ENCODE measurements around the gene IL10RB.
"Not testable (repeated sequence)": the region's sequence is repeated elsewhere in the genome, so short reads cannot be mapped to it uniquely, and the experiment has no call there.

The IL10RB gene

DNA sequence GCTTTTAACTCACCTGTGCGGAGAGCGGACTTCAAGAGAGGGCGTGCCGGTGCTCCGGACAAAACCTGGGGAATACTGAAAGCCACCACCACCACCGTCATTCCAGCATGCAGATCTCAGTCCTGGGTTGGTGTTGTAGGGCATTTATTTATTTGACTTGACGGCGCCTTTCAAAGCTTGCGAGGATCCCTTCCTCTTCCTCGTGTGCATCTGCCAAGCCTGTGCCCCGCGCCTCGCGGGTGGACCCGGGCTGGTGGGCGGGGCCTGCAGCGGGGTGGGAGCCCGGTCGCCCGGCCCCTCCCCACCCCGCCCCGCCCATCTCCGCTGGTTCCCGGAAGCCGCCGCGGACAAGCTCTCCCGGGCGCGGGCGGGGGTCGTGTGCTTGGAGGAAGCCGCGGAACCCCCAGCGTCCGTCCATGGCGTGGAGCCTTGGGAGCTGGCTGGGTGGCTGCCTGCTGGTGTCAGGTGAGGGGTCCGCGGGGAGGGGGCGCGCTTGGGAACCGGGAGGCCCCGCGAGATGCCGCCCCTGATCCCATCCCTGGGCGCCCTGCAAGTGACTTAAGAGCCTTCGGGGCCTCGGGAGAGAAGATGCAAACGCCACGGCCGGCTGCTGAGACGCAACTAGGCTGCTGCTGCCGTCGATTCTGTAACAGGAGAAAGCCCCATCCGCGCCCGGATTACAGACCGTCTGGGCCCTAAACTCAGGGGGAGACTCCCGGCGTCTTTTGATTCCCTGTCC is at the start of gene IL10RB:
TSS of gene IL10RB (plus strand) at position 318 of the 739 bp plus-strand sequence. CDS start at position 417, 99 bp downstream.
- peak; percentile 53 for DNase-seq (ENCODE audit: low read depth)

GRCh38 chr21:33217138-33217520 is 49.0 kb upstream of the IL10RB start:
- DNase-seq (ENCODE audit: low read depth), result no peak

GRCh38 chr21:33219300-33219699 is 46.9 kb upstream of the IL10RB start:
- DNase-seq (ENCODE audit: low read depth), result no peak

DNA sequence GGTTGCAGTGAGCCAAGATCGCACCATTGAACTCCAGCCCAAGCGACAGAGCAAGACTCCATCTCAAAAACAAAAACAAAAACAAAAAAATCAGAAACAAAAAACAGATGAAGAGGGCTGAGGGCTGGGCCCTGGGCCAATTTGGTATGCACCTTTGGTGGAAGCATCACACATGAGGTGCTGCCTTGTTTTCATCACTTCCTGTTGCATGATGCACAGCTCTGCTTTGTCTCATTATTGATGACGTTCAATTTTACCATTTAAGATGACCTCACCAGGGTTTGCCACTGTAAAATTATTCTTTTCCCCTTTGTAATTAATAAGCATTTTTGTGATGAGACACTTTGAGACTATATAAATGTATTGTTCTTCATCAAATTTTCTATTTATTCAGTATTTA is 46.2 kb upstream of the IL10RB start:
- no peak for DNase-seq (ENCODE audit: low read depth)

- not testable (repeated sequence) for DNase-seq (ENCODE audit: low read depth)
Measured at GRCh38 chr21:33225376-33225775, 40.8 kb upstream of the IL10RB start.

GRCh38 chr21:33228455-33228854 is 37.7 kb upstream of the IL10RB start:
- no peak for DNase-seq (ENCODE audit: low read depth)

DNA sequence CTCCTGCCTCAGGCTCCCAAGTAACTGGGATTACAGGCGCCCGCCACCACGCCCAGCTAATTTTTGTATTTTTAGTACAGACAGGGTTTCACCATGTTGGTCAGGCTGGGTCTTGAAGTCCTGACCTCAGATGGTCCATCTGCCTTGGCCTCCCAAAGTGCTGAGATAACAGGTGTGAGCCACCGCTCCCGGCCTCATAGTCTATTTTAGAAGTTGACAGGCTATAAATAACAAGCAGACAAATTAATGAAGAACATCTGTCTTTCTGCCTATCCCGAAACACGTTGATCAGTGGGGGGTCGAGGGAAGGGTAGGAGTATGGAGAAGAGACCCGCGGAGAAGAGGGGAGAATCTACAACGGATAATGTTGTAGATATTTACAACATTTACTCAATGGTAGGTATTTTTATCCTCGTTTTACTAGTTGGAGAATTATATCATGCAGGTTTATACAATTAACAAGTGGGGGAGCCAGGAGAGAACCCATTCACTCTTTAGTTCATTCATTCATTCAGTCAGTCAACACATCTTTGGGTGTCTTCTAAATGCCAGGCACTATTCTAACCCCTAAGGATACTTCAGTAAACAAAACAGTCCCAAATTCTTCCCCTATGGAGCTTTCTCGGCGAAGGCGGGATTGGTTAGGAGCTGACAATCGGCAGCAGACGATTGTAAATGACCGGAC is 36.9 kb upstream of the IL10RB start:
- DNase-seq (ENCODE audit: low read depth), result no peak

- peak; percentile 57 for DNase-seq (ENCODE audit: low read depth)
Measured at GRCh38 chr21:33229784-33230544, 36.2 kb upstream of the IL10RB start, which contains the start of gene IFNAR2. IFNAR2 (plus strand) TSS chr21:33229938; CDS start chr21:33241923, 11,985 bp downstream.

- DNase-seq (ENCODE audit: low read depth), result no peak
Measured at GRCh38 chr21:33230545-33231324, 35.4 kb upstream of the IL10RB start.

DNA sequence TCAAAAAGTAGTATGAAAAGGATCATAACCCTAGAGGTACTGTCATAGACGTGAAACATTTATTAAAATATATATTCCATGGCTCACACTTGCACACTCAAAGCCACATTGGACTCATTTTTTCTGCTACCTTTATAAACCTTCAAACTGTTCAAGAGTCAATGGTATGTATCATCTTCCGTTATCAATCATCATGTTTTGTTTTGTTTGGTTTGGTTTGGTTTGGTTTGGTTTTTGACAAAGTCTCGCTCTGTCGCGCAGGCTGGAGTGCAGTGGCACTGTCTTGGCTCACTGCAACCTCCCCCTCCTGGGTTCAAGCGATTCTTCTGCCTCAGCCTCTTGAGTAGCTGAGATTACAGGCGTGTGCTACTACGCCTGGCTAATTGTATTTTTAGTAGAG is 34.6 kb upstream of the IL10RB start:
- DNase-seq (ENCODE audit: low read depth), result no peak

DNA sequence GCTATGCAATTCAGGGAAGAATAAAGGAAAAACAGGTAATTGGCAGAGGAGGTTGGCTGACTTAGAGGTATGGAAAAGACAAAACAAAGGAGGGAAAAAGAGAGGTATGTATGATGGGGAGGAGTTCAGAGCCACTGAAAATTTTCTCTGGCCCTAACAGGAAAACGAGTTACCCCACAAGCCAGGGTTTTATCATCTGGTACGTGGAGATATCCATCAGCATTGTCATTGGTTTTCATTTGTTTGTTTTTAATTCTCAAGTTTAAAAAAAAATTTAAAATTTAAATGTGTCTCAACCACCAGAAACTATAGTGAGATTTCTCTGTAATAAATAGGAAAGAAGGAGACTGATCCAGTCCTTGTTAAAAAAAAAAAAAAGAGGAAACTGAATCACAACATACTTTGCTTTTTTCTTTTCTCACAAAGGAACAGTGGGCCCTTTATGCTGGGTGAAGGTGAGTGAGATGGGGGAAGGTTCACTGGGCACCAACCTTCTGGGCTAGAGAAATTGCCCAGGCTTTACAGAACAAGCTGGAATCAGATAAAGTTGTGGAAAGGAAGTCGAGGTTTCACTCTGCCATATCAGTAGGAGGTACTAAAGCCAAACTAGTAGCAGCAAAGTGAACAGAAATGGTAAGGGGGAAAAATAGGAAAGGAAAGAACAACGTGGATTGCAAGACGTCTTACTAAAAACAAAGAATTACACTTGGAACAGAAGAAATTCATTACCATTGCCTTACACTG is 33.7 kb upstream of the IL10RB start:
- DNase-seq (ENCODE audit: low read depth), result no peak

GRCh38 chr21:33234635-33235520 is 31.3 kb upstream of the IL10RB start:
- no peak for DNase-seq (ENCODE audit: low read depth)

GRCh38 chr21:33236013-33236686 is 30.0 kb upstream of the IL10RB start:
- no peak for DNase-seq (ENCODE audit: low read depth)

DNA sequence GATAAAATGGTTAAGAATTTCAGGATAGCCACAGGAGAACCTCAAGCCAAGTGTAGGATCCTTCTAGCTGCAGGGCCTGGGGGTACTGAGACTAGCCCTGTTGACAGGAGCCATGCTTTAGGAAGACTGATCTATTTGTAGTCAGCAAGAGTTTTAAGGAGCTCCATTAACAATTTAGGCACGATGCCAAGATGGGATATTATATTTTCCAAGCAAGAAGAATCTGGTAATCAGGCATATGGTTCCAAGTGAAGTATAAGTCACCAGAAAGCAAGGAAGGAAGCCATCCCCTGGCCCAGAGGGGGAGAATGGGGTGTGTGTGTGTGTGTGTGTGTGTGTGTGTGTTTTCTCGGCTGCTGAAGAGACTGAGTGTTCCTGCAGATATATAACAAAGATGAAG is 29.4 kb upstream of the IL10RB start:
- DNase-seq (ENCODE audit: low read depth), result no peak

GRCh38 chr21:33237486-33237885 is 28.7 kb upstream of the IL10RB start:
- no peak for DNase-seq (ENCODE audit: low read depth)

DNA sequence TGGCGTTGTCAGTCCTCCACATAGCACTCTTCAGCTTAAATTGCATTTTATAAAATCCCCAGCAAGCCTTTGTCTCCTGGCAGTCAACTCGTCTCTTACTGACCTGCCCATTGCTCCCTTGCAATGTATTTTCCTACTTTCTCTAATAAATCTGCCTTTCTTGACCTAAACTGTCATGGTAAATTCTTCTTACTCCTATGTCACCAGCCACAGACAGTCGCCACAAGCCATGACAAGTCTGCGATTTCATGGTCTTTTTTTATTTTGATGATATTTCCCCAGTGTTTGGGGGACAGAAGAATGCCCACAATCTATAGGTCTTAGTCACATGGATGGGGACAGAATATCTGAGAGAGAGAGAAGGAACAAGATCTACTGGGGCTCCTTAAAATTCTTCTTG is 28.0 kb upstream of the IL10RB start:
- DNase-seq (ENCODE audit: low read depth), result no peak

- no peak for DNase-seq (ENCODE audit: low read depth)
Measured at GRCh38 chr21:33238565-33239255, 27.5 kb upstream of the IL10RB start.

DNA sequence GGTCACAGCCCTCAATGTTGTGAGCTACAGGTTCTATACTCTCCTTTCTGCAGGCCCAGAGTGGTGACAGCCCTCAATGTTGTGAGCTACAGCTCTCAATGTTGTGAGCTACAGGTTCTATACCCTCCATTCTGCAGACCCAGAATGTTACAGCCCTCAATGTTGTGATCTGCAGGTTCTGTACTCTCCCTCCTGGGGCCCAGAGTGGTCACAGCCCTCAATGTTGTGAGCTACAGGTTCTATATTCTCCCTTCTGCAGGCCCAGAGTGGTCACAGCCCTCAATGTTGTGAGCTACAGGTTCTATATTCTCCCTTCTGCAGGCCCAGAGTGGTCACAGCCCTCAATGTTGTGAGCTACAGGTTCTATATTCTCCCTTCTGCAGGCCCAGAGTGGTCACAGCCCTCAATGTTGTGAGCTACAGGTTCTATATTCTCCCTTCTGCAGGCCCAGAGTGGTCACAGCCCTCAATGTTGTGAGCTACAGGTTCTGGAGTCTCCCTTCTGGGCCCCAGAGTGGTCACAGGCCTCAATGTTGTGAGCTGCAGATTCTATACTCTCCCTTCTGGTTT is 26.5 kb upstream of the IL10RB start:
- DNase-seq (ENCODE audit: low read depth), result not testable (repeated sequence)

DNA sequence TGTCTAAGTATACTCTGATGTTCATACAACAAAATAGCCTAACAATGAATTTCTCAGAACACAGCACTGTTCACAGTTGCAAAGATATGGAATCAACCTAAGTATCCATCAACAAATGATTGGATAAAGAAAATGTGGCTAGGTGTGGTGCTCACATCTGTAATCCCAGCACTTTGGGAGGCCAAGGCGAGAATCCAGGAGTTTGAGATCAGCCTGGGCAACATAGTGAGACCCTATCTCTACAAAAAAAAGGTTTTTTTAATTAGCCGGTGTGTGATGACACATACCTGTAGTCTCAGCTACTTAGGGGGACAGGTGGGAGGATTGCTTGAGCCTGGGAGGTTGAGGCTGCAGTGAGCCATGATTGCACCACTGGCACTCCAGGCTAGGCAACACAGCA is 25.8 kb upstream of the IL10RB start:
- no peak for DNase-seq (ENCODE audit: low read depth)

All from activated gamma-delta T cell treated with anti-CD3 and anti-CD28 coated beads, Interleukin-2, amount 50 U/mL, for 16 hours (primary cell).